ENCODE measurements around the gene TNFRSF4. TPM values are rescaled to one million over a fixed set of nuclear protein-coding genes. Genes with fewer than 3 reads are reported as not detected.

TNFRSF4 gene
- total RNA-seq, 4 donors from 2014 or later: 0.69 to 1.4 TPM; not detected in 2

DNA sequence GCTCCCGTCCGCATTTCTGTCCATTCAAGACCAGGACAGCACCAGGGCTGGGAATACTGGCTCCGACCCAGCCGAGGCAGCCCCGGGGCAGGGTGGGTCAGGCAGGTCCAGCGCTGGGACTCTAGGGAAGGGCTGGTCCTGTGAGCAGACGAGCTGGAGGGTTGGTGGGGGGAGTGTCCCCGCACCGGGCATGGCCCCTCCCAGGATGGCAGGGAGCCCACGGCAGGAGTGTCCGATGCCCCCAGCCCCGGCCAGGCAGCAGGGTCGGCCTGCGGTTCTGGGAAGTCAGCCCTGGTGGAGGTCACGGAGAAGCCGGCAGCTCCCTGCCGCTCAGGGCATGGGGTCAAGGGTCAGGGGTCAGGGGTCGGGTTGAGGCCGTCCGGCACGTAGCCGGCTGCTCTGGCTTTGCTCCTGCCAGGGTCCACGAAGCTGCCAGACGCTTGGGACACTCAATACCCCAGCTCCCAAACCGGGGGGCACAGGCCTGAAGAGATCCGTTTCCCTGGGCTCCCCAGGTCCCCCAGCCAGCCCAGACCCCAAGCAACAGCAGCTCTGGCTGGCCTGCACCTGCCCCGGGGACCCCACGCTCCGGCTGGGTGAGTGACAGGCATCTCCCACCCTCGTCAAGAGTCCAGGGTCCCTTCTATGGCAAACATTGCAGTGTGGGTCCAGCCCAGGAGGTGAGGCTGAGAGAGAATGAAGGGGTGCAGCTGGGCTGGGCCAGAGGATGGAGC, 25.8 kb upstream of the TNFRSF4 start:
- intact Hi-C loops (cut with DNase I; ENCODE audit: low total_unique reads): no loop called here
- no peak for TF ChIP-seq POLR2A (IDR thresholded peaks at IDR 0.05)
- TF ChIP-seq, protein P1, sequence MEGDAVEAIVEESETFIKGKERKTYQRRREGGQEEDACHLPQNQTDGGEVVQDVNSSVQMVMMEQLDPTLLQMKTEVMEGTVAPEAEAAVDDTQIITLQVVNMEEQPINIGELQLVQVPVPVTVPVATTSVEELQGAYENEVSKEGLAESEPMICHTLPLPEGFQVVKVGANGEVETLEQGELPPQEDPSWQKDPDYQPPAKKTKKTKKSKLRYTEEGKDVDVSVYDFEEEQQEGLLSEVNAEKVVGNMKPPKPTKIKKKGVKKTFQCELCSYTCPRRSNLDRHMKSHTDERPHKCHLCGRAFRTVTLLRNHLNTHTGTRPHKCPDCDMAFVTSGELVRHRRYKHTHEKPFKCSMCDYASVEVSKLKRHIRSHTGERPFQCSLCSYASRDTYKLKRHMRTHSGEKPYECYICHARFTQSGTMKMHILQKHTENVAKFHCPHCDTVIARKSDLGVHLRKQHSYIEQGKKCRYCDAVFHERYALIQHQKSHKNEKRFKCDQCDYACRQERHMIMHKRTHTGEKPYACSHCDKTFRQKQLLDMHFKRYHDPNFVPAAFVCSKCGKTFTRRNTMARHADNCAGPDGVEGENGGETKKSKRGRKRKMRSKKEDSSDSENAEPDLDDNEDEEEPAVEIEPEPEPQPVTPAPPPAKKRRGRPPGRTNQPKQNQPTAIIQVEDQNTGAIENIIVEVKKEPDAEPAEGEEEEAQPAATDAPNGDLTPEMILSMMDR (IDR thresholded peaks at IDR 0.05): no peak
- WGBS, 2 donors: 33 to 36% methylated on average over 12 to 24 of the region's 30 CpGs
- H3K4me3 ChIP-seq (ENCODE audit: low read depth, poor library complexity, severe bottlenecking): no peak overlapping the region
- DNase-seq (ENCODE audit: low spot score in 2 of 2): no peak

- TF ChIP-seq, protein P1 (IDR thresholded peaks at IDR 0.05): no peak
- no peak for TF ChIP-seq POLR2A (IDR thresholded peaks at IDR 0.05)
- 45 to 47% methylated on average over 11 to 15 of the region's 15 CpGs for WGBS, 2 donors
- H3K4me3 ChIP-seq (ENCODE audit: low read depth, poor library complexity, severe bottlenecking): no peak overlapping the region
- intact Hi-C loops (cut with DNase I; ENCODE audit: low total_unique reads): no loop called here
- no peak for DNase-seq (ENCODE audit: low spot score in 2 of 2)
Measured at GRCh38 chr1:1239227-1239613, 25.3 kb upstream of the TNFRSF4 start.

GRCh38 chr1:1238702-1239178, 24.8 kb upstream of the TNFRSF4 start:
- TF ChIP-seq, protein P1 (IDR thresholded peaks at IDR 0.05): no peak
- TF ChIP-seq POLR2A (IDR thresholded peaks at IDR 0.05): no peak
- 53% methylated on average over 19 of the region's 19 CpGs; no CpG with 5 or more reads in 1 of the 2 donors for WGBS, 2 donors
- intact Hi-C loops (cut with DNase I; ENCODE audit: low total_unique reads): no loop called here

GRCh38 chr1:1237874-1238701, 24.1 kb upstream of the TNFRSF4 start:
- intact Hi-C loops (cut with DNase I; ENCODE audit: low total_unique reads): no loop called here
- TF ChIP-seq, protein P1 (IDR thresholded peaks at IDR 0.05): no peak
- no peak for TF ChIP-seq POLR2A (IDR thresholded peaks at IDR 0.05)
- DNase-seq (ENCODE audit: low spot score in 2 of 2): no peak

More at GRCh38 chr1:1238702-1239178, 24.8 kb upstream of the TNFRSF4 start:
- no peak overlapping the region for H3K4me3 ChIP-seq (ENCODE audit: low read depth, poor library complexity, severe bottlenecking)
- DNase-seq (ENCODE audit: low spot score in 2 of 2): no peak

GRCh38 chr1:1236945-1237873, 23.3 kb upstream of the TNFRSF4 start:
- H3K4me3 ChIP-seq (ENCODE audit: low read depth, poor library complexity, severe bottlenecking): no peak overlapping the region
- WGBS, 2 donors: 39 to 43% methylated on average over 10 to 22 of the region's 34 CpGs
- no peak for DNase-seq (ENCODE audit: low spot score in 2 of 2)
- TF ChIP-seq, protein P1 (IDR thresholded peaks at IDR 0.05): no peak
- no peak for TF ChIP-seq POLR2A (IDR thresholded peaks at IDR 0.05)
- intact Hi-C loops (cut with DNase I; ENCODE audit: low total_unique reads): no loop called here

More at GRCh38 chr1:1237874-1238701, 24.1 kb upstream of the TNFRSF4 start:
- no peak overlapping the region for H3K4me3 ChIP-seq (ENCODE audit: low read depth, poor library complexity, severe bottlenecking)
- WGBS, 2 donors: 19 to 35% methylated on average over 15 to 32 of the region's 48 CpGs

Data from lower leg skin (tissue), 4 donors.